Mesothelial cell of epicardium (in vitro differentiated cells): ENCODE measurements around the gene GLIPR1L2. TPM values are rescaled to one million over a fixed set of nuclear protein-coding genes. Genes with fewer than 3 reads are reported as not detected.

Experiments used
- DNase-seq, 2 experiments: peaks; one replicate each; pipeline ENCODE4 v3.0.0; 2021; ENCODE audit warnings: low spot score in 2 of 2; ENCODE audit not compliant: unreplicated experiment in 2 of 2
- H3K27ac Mint-ChIP-seq: 2 replicates; pipeline ENCODE4 v1.8.0; 2021; ENCODE audit warnings: mixed read lengths
- H3K27me3 Mint-ChIP-seq: 2 replicates; pipeline ENCODE4 v1.8.0; 2021; ENCODE audit warnings: low read depth, mixed read lengths
- H3K36me3 Mint-ChIP-seq: 2 replicates; pipeline ENCODE4 v1.8.0; 2021; ENCODE audit warnings: mixed read lengths
- H3K4me1 Mint-ChIP-seq: 2 replicates; pipeline ENCODE4 v1.8.0; 2021; ENCODE audit warnings: mixed read lengths
- H3K4me3 Mint-ChIP-seq: 2 replicates; pipeline ENCODE4 v1.8.0; 2021; ENCODE audit warnings: mild to moderate bottlenecking, moderate library complexity, mixed read lengths
- H3K9me3 Mint-ChIP-seq: 2 replicates; pipeline ENCODE4 v1.8.0; 2021; ENCODE audit warnings: mixed read lengths
- CTCF ChIP-seq: fragments of 200-600 bp; sonication (generic); IDR thresholded peaks from one replicate; pipeline ENCODE4 v1.5.0; 2021; ENCODE audit warnings: antibody characterized with exemption; ENCODE audit not compliant: unreplicated experiment
- total RNA-seq: library from RNA; stranded (reverse); gene quantifications from 3 replicates; pipeline ENCODE4 v1.2.1, GENCODE V29; 2021

Gene GLIPR1L2
- total RNA-seq, 1 donor from 2014 or later: 0.89 TPM

GRCh38 chr12:75407683-75408082 is 16.8 kb downstream of the GLIPR1L2 start:
- TF ChIP-seq CTCF: no peak
- Mint-ChIP-seq H3K27ac (no peak overlapping the region), H3K36me3 (no peaks in the 10 kb centered on the region), H3K4me1 (no peaks in the 10 kb centered on the region), H3K4me3 (no peak overlapping the region), H3K27me3 (no peaks in the 10 kb centered on the region), H3K9me3 (peaks cover 13% of the 10 kb centered on the region)
- DNase-seq: no peak

GRCh38 chr12:75409830-75410229 is 18.9 kb downstream of the GLIPR1L2 start:
- DNase-seq: no peak
- H3K9me3 Mint-ChIP-seq: peaks cover 13% of the 10 kb centered on the region
- no peak for TF ChIP-seq CTCF
- no peak overlapping the region for H3K4me3 Mint-ChIP-seq
- no peak overlapping the region for H3K27ac Mint-ChIP-seq
- H3K27me3 Mint-ChIP-seq: no peaks in the 10 kb centered on the region
- H3K4me1 Mint-ChIP-seq: no peaks in the 10 kb centered on the region
- H3K36me3 Mint-ChIP-seq: no peaks in the 10 kb centered on the region

- Mint-ChIP-seq H3K27me3 (no peaks in the 10 kb centered on the region), H3K36me3 (no peaks in the 10 kb centered on the region), H3K4me1 (no peaks in the 10 kb centered on the region), H3K27ac (no peak overlapping the region), H3K9me3 (peaks cover 10% of the 10 kb centered on the region), H3K4me3 (no peak overlapping the region)
- DNase-seq: no peak
- TF ChIP-seq CTCF: no peak
These were observed 23.8 kb downstream of the GLIPR1L2 start for GRCh38 chr12:75414671-75415070.

- Mint-ChIP-seq H3K9me3 (peaks cover 8% of the 10 kb centered on the region), H3K27me3 (no peaks in the 10 kb centered on the region), H3K36me3 (no peaks in the 10 kb centered on the region), H3K27ac (no peak overlapping the region), H3K4me3 (no peak overlapping the region), H3K4me1 (no peaks in the 10 kb centered on the region)
- no peak for TF ChIP-seq CTCF
- no peak for DNase-seq
These were observed 29.0 kb downstream of the GLIPR1L2 start for GRCh38 chr12:75419841-75420240.

- DNase-seq: no peak
- Mint-ChIP-seq H3K4me3 (no peak overlapping the region), H3K9me3 (peaks cover 40% of the 10 kb centered on the region), H3K36me3 (peaks cover 8% of the 10 kb centered on the region), H3K27me3 (no peaks in the 10 kb centered on the region), H3K27ac (no peak overlapping the region), H3K4me1 (no peaks in the 10 kb centered on the region)
- TF ChIP-seq CTCF: no peak
These were observed 36.6 kb downstream of the GLIPR1L2 start for GRCh38 chr12:75427491-75427890.

GRCh38 chr12:75428767-75429166 is 37.9 kb downstream of the GLIPR1L2 start:
- peaks cover 43% of the 10 kb centered on the region for H3K9me3 Mint-ChIP-seq
- peaks cover 8% of the 10 kb centered on the region for H3K36me3 Mint-ChIP-seq
- H3K27ac Mint-ChIP-seq: no peak overlapping the region
- H3K27me3 Mint-ChIP-seq: no peaks in the 10 kb centered on the region
- no peak for DNase-seq
- H3K4me1 Mint-ChIP-seq: no peaks in the 10 kb centered on the region
- H3K4me3 Mint-ChIP-seq: no peak overlapping the region
- TF ChIP-seq CTCF: no peak
